HG03095 (cell line): Measurements from ENCODE around the gene ATG2B.

Experiments used
- ATAC-seq: cut with Tn5 transposase; IDR thresholded peaks from one replicate; pipeline ENCODE4 v1.9.1; 2021; ENCODE audit warnings: moderate library complexity; ENCODE audit not compliant: unreplicated experiment

ATG2B gene

GRCh38 chr14:96316087-96316486 lies 47.1 kb downstream of the ATG2B start:
- ATAC-seq: no peak

- ATAC-seq: no peak
These were observed 52.2 kb downstream of the ATG2B start for GRCh38 chr14:96310906-96311305.

GRCh38 chr14:96309896-96310330 lies 53.2 kb downstream of the ATG2B start:
- no peak for ATAC-seq

- ATAC-seq: no peak
These were observed 53.8 kb downstream of the ATG2B start for GRCh38 chr14:96309133-96309895.

- no peak for ATAC-seq
These were observed 55.7 kb downstream of the ATG2B start for GRCh38 chr14:96307434-96307833.

GRCh38 chr14:96304956-96305355 lies 58.2 kb downstream of the ATG2B start:
- ATAC-seq: no peak

- no peak for ATAC-seq
These were observed 59.2 kb downstream of the ATG2B start for GRCh38 chr14:96303981-96304380.

GRCh38 chr14:96299441-96299840 lies 63.7 kb downstream of the ATG2B start:
- no peak for ATAC-seq

- no peak for ATAC-seq
These were observed 65.1 kb downstream of the ATG2B start for GRCh38 chr14:96297997-96298515.

- ATAC-seq: no peak
These were observed 66.1 kb downstream of the ATG2B start for GRCh38 chr14:96297000-96297399.

- ATAC-seq: no peak
These were observed 68.9 kb downstream of the ATG2B start for GRCh38 chr14:96294246-96294645.

- ATAC-seq: no peak
These were observed 75.3 kb downstream of the ATG2B start for GRCh38 chr14:96287856-96288255.

- no peak for ATAC-seq
These were observed 76.9 kb downstream of the ATG2B start for GRCh38 chr14:96286251-96286650.

GRCh38 chr14:96285667-96286066 lies 77.5 kb downstream of the ATG2B start:
- no peak for ATAC-seq

- ATAC-seq: no peak
These were observed 78.7 kb downstream of the ATG2B start for GRCh38 chr14:96284430-96284829.

- no peak for ATAC-seq
These were observed 79.1 kb downstream of the ATG2B start for GRCh38 chr14:96284008-96284407.

- no peak for ATAC-seq
These were observed 81.7 kb downstream of the ATG2B start for GRCh38 chr14:96281486-96281885.

GRCh38 chr14:96280104-96280503 lies 83.0 kb downstream of the ATG2B start:
- ATAC-seq: no peak

GRCh38 chr14:96279564-96279963 lies 83.6 kb downstream of the ATG2B start:
- ATAC-seq: no peak

- ATAC-seq: no peak
These were observed 85.3 kb downstream of the ATG2B start for GRCh38 chr14:96277890-96278289.

GRCh38 chr14:96275177-96276112 lies 87.7 kb downstream of the ATG2B start:
- ATAC-seq: no peak

- no peak for ATAC-seq
These were observed 88.6 kb downstream of the ATG2B start for GRCh38 chr14:96274543-96274942.
